Stimulated activated CD4-positive, alpha-beta T cell treated with anti-CD3 and anti-CD28 coated beads, Interleukin-4, amount 100 ng/mL, for 24 hours (primary cell): Measurements from ENCODE around the gene MROH2B.

ENCODE experiments used
- DNase-seq: peaks from one replicate; pipeline ENCODE4 v3.0.0-alpha.2; 2020

The MROH2B gene

DNA sequence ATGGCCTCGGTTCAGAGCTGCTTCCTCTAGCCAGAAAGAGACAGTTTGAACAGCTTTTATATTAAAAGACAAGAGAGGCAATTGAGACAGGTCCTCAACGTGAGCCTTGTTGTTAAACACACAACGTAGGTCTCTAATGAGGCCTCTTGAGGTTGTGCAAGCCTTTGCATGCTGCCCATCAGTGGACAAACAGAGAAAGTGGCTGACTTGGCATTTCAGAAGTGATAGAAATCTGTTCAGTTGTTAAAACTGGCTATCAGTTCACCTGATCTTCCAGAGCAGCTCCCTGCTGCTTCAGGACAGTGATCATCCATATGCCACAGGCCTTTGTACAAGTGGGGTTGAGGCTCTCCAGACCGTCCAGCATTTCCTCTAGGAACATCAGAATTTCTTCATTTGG lies 58.8 kb downstream of the MROH2B start:
- no peak for DNase-seq

DNA sequence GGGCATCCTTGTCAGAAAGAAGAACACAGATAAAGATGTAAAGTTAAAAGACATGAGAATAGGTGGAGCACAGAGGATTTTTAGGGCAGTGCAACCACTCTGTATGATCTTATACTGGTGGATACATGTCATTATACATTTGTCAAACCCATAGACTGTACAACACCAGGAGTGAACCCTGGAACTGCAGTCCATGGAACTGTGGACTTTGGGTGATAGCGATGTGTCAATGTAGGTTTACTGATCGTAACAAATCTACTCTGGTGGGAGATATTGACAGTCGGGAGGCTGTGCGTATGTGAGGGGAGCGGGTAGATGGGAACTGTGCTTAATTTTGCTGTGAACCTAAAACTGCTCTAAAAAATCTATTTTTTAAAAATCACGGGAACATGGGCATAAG lies 60.6 kb downstream of the MROH2B start:
- DNase-seq = no peak

DNA sequence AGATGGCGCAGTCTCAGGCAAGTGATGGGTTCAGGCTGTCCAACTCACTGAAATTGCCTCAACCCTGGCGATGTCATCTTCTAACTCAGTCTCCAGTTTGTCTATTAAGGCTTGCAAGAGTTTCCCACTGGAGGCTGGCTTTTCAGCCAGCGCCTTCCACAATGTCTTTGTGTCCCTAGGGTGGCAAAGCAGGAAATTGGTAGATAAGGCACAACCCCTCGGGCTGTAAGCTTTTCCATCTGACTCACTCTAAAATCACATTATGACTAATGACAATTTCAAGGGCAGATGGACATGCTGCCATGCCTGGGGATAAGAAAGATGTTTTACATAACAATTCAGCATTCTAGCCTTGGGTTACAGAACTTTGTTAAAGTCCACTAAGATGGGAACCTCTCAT lies 61.9 kb downstream of the MROH2B start:
- no peak for DNase-seq

DNA sequence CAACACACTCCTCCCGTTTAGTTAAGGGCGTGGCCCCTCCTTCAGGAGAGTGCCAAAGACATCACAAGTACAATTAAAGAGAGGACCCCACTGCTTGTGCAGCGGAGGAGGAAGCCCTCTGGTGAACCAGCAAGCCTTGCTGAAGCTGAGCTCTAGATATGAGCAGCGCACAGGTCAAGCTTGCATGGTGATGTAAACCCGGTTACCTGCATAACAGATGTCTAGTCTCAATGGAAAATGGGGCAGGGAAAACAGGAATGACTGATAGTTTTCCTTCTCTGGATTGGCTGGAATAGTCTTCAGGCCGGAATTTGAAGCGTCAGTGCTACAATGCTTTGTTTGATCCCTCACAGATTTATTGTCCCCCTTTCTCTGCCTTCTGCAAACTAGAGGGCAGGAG lies 66.2 kb downstream of the MROH2B start:
- DNase-seq = no peak

DNA sequence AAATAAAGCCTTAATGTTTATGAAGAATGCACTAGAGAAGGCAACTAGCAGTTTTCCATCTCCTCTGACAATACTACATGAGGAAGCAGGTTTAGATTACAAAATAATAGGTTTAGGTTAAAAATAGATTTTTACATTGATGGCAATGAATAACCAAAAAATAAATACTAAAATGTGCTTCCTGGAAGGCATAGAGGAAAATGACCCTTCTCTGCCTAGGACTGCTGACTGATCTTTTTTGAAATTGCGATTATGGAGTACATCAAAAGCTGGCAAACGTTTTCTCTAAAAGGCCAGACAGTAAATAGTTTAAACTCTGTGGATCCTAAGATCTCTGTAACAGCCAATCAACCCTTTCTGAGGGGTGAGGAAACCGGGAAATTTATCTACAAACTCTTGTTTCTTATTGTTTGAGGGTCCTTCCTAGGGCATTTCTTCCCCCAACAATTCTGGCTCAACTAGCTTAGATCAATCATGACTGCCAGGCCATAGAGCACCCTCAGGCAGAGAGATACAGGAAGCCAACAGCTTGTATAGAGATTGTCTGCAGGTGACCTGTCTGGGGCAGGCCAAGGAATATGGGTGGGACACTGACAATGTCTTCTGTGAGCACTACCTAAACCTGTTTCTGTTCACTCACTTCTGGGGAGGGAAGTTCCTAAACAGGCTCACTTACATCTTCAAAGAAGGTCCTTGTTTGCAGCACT lies 67.3 kb downstream of the MROH2B start:
- DNase-seq = no peak

DNA sequence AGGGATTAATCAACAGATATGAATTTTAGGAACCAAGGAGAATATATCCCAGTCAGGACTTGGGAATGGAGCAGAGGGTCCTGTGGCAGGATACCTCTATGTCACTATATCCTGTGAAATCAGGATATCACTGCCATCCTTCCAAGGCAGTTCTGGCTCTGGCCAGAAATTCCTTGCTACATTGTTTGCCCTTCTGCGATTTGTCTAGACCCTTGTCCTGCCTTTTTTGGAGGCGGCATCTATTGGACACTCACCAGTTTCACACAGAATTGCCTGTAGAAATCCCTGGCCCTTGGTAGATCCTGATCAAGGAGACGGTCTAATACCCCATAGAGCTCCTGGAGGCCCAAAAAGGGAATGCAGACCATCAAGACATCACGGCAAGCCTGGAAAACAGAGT lies 71.2 kb downstream of the MROH2B start:
- no peak for DNase-seq

DNA sequence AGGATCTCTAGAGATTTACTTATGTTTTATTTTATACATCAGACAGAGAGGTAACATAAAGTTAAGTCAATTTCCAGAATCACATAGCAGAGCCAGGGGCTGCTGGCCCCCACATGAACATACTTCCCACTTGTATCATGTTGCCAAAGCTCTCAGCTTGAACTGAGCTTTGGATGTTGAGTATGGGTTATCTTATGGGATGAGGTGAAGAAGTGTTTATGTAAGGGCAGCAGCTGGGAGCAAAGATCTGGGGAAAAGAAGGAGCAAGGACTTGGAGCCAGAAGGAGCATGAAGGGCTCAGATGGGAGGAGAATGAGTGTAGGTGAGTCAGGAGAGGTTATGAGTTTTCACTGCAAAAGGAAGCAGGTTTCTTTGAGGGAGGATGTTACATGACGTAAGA lies 72.0 kb downstream of the MROH2B start:
- DNase-seq = no peak

DNA sequence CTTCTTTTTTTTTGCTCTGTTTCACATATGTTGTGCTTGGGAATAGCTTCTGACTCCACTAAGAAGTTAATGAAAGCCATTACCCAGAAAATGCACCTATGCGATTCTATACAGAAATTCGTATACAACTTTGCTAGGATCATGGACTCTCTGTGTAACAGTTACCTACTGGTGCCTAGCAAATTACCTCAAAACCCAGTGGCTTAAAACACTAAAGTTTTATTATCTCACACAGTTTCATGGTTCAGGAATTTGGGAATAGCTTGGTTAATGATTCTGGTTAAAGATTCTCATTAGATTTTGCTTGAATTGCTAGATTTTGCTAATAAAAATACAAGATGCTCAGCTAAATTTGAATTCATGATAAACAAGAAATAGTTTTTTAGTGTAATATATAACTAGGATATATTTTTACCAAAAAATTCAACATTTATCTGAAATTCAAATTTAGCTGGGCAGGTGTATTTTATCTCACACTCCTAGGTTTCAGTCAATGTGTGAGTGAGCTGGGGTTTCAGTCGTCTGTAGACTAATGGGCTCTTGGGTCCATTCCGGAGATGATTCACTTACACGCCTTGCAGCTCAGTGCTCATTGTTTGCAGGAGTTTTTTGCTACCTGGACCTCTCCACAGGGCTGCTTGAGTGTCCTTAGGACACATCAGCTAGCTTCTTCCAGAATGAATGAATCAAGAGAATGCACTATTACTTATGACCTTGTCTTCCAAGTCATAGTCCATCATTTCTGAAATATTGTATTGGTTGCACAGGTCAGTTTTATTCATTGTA lies 75.1 kb downstream of the MROH2B start:
- no peak for DNase-seq

DNA sequence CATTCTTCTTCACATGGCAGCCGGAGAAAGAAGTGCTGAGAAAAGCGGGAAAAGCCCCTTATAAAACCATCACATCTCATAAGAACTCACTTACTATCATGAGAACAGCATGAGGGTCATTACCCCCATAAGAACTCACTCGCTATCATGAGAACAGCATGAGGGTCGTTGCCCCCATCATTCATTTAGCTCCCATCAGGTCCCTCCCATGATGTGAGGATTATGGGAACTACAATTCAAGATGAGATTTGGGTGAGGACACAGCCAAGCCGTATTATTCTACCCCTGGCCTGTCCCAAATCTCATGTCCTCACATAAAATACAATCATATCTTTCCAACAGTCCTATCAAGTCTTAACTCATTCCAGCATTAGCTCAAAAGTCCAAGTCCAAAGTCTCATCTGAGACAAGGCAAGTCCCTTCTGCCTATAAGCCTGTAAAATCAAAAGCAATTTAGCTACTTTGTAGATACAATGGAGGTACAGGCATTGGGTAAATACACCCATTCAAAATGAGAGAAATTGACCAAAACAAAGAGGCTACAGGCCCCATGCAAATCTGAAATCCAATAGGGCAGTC lies 79.1 kb downstream of the MROH2B start:
- no peak for DNase-seq

DNA sequence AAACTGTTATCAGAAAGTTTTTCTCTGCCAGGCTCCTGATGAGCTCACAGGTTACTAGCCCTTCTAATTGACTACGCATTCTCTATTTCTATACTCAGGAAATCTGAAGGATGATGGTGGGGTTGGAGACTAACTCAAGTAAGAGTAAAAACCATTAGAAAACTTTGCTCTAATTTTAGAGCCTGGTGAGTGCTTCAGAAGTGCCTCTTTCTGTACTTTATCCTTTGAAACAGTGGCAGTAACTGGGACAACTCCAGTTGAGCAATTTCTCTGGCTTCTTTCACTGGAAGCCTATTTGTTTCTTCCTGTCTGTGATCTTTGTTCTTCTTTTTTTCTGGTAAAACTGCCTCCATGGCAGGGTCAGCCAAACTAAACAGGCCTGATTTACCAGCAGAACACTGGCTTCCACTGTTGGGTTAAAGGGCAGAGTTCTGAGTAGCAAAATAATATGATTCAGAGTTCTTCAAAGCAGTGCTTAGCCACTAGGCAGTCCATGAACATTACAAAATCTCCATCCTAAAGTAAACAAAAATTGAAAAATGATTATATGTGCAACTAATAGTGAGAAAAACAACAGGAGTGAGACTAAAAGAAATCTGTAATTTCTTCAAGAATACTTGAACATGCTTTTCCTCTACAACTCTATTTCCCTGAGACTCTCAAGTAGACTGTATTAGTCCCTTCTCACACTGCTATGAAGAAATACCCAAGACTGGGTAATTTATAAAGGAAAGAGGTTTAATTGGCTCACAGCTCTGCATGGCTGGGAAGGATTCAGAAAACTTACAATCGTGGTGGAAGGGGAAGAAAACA lies 79.8 kb downstream of the MROH2B start:
- DNase-seq = no peak

DNA sequence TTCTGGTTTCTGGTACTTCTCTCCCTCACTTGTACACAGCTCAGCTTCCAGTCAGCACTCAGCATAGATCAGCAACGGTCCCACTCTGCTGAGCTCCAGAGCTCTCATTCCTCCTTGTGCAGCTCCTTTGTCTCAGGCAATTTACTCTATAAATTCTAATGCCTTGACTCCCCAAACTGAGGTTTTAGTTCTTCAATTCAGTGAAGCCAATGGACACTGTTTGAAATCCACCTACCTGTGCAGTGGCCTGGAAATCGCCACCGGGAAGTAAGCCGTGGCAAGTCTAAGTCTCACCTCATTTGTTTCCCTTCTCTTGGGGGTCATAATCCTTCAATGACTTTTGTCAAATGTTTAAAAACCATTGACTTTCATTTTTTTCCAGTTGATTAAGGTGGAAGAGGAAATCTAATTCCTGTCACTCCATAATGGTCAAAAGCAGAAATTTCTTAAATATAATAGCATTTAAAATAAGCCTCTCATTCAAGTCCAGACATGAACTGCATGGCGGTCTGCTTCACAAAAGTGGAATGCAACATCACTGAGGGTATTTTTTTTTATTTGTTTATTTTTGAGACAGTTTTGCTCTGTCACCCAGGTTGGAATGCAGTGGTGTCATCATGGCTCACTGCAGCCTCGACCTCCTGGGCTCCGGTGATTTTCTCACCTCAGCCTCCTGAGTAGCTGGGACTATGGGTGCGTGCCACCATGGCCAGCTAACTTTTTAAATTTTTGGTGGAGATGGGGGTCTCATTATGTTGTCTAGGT lies 82.2 kb downstream of the MROH2B start:
- DNase-seq = no peak

DNA sequence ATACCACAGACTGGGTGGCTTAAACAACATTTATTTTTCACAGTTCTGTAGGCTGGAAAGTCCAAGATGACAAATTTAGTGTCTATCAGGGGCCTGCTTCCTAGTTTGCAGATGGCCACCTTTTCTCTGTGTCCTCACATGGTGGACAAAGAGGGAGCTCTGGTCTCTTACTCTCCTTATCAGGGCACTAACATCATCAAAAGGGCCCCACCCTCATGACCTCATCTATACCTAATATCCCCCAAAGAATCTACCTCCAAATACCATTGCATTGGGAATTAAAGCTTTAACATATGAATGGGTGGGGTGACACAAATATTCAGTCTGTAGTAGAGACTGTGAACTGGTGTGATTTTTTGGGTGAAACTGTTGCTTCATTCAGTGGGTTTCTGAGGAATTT lies 83.8 kb downstream of the MROH2B start:
- no peak for DNase-seq

DNA sequence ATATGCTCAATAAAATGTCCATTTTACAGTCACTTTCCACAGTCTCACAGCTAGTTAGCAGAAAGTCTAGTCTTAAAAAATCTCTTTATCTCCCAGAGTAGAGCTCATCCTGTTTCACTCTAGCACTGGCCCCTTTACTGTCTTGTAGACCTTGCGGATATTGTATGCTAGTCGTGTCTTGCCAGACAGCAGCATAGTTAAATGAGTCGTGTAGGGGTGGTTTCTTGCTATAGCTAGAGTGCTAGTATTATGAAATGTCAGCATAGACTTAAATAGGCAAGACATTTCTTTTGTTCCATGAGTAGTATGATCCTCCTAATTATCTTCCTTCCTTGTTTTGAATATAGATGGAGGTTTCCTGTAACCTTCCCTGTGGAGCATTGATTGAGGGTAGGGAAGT lies 84.5 kb downstream of the MROH2B start:
- DNase-seq = no peak

DNA sequence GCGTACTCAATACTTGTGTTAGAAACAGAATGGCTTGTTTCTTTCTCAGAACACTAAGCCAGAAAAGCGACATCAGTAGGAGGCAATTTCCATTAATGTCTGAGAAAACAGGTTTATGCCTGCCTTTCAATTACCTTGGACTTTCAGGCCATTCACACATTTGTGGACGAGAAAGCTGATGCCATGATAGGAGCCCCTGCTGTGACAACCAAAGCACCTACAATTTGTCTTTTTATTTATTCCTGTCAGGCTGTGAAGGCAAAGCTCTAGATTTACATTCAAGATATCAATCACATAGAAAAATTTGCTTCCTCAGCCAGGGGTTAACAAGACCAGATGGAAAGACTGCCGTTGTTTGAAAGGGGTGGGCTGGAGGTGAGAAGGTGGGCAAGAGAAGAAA lies 85.6 kb downstream of the MROH2B start:
- no peak for DNase-seq

DNA sequence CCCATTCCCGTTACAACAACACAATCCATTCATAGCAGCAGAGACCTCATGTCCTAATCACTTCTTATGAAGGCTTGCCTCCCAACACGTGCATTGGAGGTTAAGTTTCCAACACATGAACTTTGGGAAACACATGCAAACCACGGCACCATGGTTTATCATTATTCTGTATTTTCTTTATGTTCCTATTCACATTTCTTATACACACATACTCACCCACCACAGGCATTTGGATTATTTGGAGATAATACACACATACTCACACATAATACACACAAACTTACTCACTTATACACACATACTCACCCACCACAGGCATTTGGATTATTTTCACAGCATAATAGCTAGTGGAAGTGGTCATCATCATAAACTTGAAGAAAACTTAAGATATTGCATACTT lies 86.3 kb downstream of the MROH2B start:
- DNase-seq = no peak

DNA sequence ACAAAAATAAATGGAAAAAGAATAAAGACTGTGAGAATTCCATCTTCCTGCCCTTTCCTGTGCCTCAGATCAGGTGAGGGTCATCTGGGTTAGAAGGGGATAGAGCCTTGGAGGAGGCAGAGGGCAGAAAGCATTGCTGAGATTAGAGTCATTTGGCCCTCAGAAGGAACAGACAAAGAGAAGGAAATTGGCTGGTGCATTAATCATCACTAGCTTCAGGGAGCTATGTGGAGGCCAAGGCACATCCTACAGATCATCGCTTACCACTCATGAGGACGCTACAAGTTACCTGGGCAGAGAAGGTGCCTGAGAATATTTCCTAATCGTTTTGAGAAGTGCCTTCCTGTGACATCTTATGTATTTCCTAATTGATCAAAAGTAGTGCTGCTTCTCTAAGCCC lies 87.4 kb downstream of the MROH2B start:
- no peak for DNase-seq

DNA sequence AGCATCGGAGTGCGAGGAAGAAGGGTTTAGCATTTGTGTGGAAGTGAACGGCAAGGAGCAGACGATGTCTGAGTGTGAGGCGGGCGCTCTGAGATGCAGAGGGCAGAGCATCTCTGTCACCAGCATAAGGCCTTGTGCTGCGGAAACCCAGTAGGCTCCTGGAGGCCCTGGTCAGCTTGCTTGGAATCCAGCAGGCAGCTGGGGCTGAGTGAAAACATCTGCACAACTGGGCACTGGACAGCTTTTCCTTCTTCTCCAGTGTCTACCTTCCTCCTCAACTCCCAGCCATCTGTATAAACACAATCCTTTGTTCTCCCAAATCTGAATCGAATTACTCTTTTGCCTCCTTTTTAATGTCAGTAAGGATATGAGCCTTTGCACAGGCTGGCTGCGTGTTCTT lies 89.7 kb downstream of the MROH2B start:
- no peak for DNase-seq

DNA sequence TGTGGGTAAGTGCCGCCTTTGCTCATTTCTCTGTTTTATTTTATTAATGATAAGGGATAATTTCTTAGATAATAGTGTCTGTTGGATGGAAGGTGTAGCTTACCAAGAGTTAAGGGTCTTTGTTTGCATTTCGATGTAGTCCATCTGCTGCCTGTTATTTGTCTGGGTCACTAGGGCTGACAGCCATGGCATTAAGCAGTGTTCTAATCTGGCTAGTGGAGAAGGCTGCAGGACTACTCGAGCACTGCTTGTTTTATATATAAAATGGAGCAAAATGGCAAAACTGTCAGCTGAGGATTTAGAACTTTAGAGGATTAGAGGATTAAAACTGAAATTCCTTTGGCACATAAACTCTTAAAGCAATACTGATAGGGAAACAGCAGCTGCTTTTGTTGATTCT lies 94.3 kb downstream of the MROH2B start:
- no peak for DNase-seq

DNA sequence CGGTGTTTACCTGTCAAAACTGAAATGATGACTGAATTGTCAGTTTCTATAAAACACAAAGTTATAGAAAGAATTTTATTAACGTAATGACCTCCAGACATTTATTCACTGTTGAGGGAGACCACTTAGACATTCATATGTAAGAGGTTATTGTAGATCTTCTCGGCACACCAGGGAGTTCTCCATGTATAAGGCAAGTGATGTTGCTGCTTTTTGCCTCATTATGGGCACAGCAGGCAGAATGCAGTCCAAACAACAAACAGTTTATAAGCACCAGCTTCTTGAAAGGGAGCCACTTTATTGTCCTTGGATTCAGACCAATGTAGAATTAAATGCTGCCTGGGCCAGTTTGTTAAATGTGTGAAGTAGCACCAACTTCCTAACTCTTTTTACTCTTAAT lies 95.1 kb downstream of the MROH2B start:
- no peak for DNase-seq

DNA sequence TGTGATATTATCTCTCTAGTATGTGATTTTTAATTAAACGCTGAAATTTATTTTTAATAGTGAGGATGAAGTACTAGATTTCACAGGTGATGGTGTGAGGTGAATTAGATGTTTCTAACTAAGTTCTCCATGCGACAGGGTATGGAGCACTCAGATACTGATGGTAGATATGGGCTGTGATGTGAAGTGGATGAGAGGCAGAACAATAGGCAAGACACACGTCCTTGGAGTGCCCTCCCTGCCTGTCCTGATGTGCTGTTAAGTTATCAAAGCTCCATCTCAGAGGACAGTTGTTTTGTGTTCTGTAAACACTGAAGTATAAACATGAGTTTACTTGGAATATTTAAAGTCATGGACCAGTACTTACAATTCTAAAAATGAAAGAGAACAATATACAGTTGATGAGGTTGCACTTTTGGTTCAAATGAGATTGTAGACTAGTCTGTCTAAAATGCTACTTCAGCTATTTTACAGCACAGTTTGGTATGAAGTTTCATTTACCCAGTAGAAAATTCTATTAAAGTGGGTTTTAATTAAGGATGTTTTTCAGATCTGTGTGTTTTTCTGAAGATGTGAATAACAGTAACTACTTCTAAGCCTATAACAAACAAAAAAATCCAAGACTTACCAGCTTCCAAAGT lies 97.7 kb downstream of the MROH2B start:
- no peak for DNase-seq

DNA sequence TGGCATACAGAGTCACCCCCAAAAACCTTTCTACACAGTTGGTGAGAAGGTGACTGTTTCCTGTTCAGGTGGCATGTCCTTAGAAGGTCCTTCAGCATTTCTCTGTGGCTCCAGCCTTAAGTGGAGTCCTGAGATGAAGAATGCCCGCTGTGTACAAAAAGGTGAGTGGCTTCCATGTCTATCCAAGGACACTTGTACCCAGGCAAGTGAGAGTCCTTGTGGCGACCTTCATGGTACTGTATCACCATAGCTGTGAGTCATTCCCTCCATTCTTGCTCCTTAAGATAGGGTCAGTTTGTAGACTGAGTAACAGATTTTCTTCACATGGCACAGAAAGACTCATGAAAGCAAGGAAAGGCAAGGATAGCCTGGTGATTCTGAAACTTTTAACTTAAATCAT lies 98.7 kb downstream of the MROH2B start:
- DNase-seq = no peak
